Measurements from ENCODE around the gene KCNQ2. TPM values are rescaled to one million over a fixed set of nuclear protein-coding genes. Genes with fewer than 3 reads are reported as not detected.

Gene KCNQ2
- total RNA-seq, 1 donor, result 0.36 TPM

GRCh38 chr20:63400486-63401210 lies 71.8 kb downstream of the KCNQ2 start:
- no peak overlapping the region for H3K4me2 ChIP-seq (ENCODE audit: insufficient read depth, low read length)
- no peaks in the 10 kb centered on the region for H4K20me1 ChIP-seq (ENCODE audit: insufficient read depth, low read length)
- no peak overlapping the region for H3K4me3 ChIP-seq (ENCODE audit: insufficient read depth, low read length)
- TF ChIP-seq CTCF (IDR thresholded peaks at IDR 0.05; ENCODE audit: extremely low read depth, low read depth, low read length), result no peak
- no peaks in the 10 kb centered on the region for H3K36me3 ChIP-seq (ENCODE audit: insufficient read depth, low read length)
- DNase-seq (ENCODE audit: insufficient read length, low spot score, missing footprints), result no peak
- H3K9me3 ChIP-seq (ENCODE audit: low read depth, low read length), result no peaks in the 10 kb centered on the region
- no peaks in the 10 kb centered on the region for H3K27me3 ChIP-seq (ENCODE audit: insufficient read depth, low read length)
- H3K79me2 ChIP-seq (ENCODE audit: insufficient read depth, low read length), result no peaks in the 10 kb centered on the region
- no peaks in the 10 kb centered on the region for H3K4me1 ChIP-seq (ENCODE audit: insufficient read depth, low read length)
- H2AFZ ChIP-seq (ENCODE audit: low read length), result no peak overlapping the region
- no peak overlapping the region for H3K27ac ChIP-seq (ENCODE audit: low read depth, low read length)

DNA sequence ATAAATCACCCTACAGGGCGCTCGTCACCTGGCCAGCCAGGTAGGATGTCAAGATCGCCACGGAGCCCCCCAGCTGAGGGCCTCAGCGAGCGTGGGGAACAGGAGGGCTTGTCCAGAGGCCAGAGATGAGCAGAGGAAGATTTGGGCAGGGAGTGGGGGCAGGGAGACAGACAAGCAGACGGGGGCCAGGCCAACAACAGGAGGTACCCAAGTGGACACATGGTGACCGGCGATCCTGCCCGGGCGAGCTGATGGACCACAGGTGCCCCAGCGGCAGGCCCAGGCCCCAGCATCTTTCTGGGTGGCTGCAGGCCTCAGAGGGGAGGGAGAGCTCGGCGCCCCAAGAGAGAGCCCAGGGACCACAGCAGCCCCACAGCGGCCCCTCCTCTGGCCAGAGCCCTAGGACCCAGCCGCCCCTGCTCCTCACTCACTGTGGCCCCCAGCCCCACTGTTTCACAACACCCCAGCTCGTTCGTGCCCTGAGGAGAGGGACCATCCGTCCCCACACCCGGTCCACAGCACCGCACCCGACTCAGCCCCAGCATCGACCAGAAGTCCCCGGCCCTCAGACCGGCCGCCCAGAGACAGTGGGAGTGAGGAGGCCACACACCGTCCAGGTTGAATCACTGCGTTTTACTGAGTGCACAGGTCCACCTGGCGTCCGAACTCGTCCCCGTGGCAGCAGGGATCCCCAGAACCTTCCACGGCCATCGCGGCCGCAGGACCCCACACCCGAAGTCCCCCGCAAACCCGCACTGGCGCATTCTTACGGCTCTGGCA lies 72.7 kb downstream of the KCNQ2 start:
- Histone ChIP-seq H3K79me2 (ENCODE audit: insufficient read depth, low read length) (no peaks in the 10 kb centered on the region), H3K4me3 (ENCODE audit: insufficient read depth, low read length) (no peak overlapping the region), H3K4me2 (ENCODE audit: insufficient read depth, low read length) (no peak overlapping the region), H3K9me3 (ENCODE audit: low read depth, low read length) (no peaks in the 10 kb centered on the region), H3K36me3 (ENCODE audit: insufficient read depth, low read length) (no peaks in the 10 kb centered on the region), H3K27ac (ENCODE audit: low read depth, low read length) (no peak overlapping the region), H2AFZ (ENCODE audit: low read length) (no peak overlapping the region), H4K20me1 (ENCODE audit: insufficient read depth, low read length) (no peaks in the 10 kb centered on the region), H3K27me3 (ENCODE audit: insufficient read depth, low read length) (no peaks in the 10 kb centered on the region), H3K4me1 (ENCODE audit: insufficient read depth, low read length) (no peaks in the 10 kb centered on the region)
- TF ChIP-seq CTCF (IDR thresholded peaks at IDR 0.05; ENCODE audit: extremely low read depth, low read depth, low read length), result no peak
- no peak for DNase-seq (ENCODE audit: insufficient read length, low spot score, missing footprints)

- no peak overlapping the region for H3K4me2 ChIP-seq (ENCODE audit: insufficient read depth, low read length)
These were observed 73.5 kb downstream of the KCNQ2 start for GRCh38 chr20:63398744-63399514.

More at GRCh38 chr20:63398744-63399514, 73.5 kb downstream of the KCNQ2 start:
- Histone ChIP-seq H3K36me3 (ENCODE audit: insufficient read depth, low read length) (no peaks in the 10 kb centered on the region), H3K9me3 (ENCODE audit: low read depth, low read length) (no peaks in the 10 kb centered on the region), H3K4me3 (ENCODE audit: insufficient read depth, low read length) (no peak overlapping the region), H3K27ac (ENCODE audit: low read depth, low read length) (no peak overlapping the region), H4K20me1 (ENCODE audit: insufficient read depth, low read length) (no peaks in the 10 kb centered on the region), H3K79me2 (ENCODE audit: insufficient read depth, low read length) (no peaks in the 10 kb centered on the region), H3K4me1 (ENCODE audit: insufficient read depth, low read length) (no peaks in the 10 kb centered on the region), H2AFZ (ENCODE audit: low read length) (no peak overlapping the region), H3K27me3 (ENCODE audit: insufficient read depth, low read length) (no peaks in the 10 kb centered on the region)
- no peak for TF ChIP-seq CTCF (IDR thresholded peaks at IDR 0.05; ENCODE audit: extremely low read depth, low read depth, low read length)
- no peak for DNase-seq (ENCODE audit: insufficient read length, low spot score, missing footprints)

Data from osteoblast (primary cell).